Head of caudate nucleus (tissue), 42 donors: ENCODE results near the gene TMCO4.
"Not testable (repeated sequence)": the region's sequence is repeated elsewhere in the genome, so short reads cannot be mapped to it uniquely, and the experiment has no call there.

Source experiments
- DNase-seq, 42 donors: peaks; one replicate each; pipeline versions ENCODE4 v3.0.0 to v3.0.0-alpha.2; 2020 to 2021; ENCODE audit warnings: mixed read lengths in 7 of 42
- intact Hi-C: fragments of 100-400 bp; cut with DNase I; formaldehyde crosslinking; loops from one replicate; pipeline ENCODE4 v1.15.0; 2022

TMCO4 gene

GRCh38 chr1:19799230-19800075 lies at the start of gene TMCO4:
Gene TMCO4 (minus strand): TSS chr1:19799916. CDS start chr1:19780758, 19,158 bp downstream.
- DNase-seq, result peak in 19 of 42 donors; percentile 3 to 49 (median 18)
- intact Hi-C loops, result no loop called here

GRCh38 chr1:19849307-19849706 lies 49.6 kb upstream of the TMCO4 start:
- DNase-seq, intact Hi-C loops: not testable (repeated sequence)

- intact Hi-C loops, DNase-seq: not testable (repeated sequence)
Observed at GRCh38 chr1:19847334-19847733, 47.6 kb upstream of the TMCO4 start.

GRCh38 chr1:19846338-19846737 lies 46.6 kb upstream of the TMCO4 start:
- DNase-seq, result no peak
- intact Hi-C loops, result no loop called here

- no peak for DNase-seq
- intact Hi-C loops, result no loop called here
Observed at GRCh38 chr1:19845555-19845954, 45.8 kb upstream of the TMCO4 start.

- DNase-seq, result no peak
- intact Hi-C loops, result no loop called here
Observed at GRCh38 chr1:19844731-19845495, 45.2 kb upstream of the TMCO4 start.

- intact Hi-C loops, result no loop called here
- no peak for DNase-seq
Observed at GRCh38 chr1:19840228-19840627, 40.5 kb upstream of the TMCO4 start.

- intact Hi-C loops, result no loop called here
- peak in 1 of 42 donors; percentile 9 for DNase-seq
Observed at GRCh38 chr1:19837866-19838265, 38.1 kb upstream of the TMCO4 start.

- intact Hi-C loops, result no loop called here
Observed at GRCh38 chr1:19835578-19835977, 35.9 kb upstream of the TMCO4 start.

GRCh38 chr1:19831441-19831840 lies 31.7 kb upstream of the TMCO4 start:
- peak in 1 of 42 donors; percentile 3 for DNase-seq
- intact Hi-C loops, result no loop called here

More at GRCh38 chr1:19835578-19835977, 35.9 kb upstream of the TMCO4 start:
- no peak for DNase-seq

- intact Hi-C loops, result no loop called here
- DNase-seq, result peak in 1 of 42 donors; percentile 15
Observed at GRCh38 chr1:19828546-19828945, 28.8 kb upstream of the TMCO4 start.

GRCh38 chr1:19825298-19825697 lies 25.6 kb upstream of the TMCO4 start:
- intact Hi-C loops, result no loop called here
- no peak for DNase-seq

GRCh38 chr1:19824541-19824940 lies 24.8 kb upstream of the TMCO4 start:
- no peak for DNase-seq
- intact Hi-C loops, result no loop called here

- intact Hi-C loops, result no loop called here
- no peak for DNase-seq
Observed at GRCh38 chr1:19824036-19824435, 24.3 kb upstream of the TMCO4 start.

GRCh38 chr1:19819701-19820100 lies 20.0 kb upstream of the TMCO4 start:
- DNase-seq, result no peak
- intact Hi-C loops, result no loop called here

- no peak for DNase-seq
- intact Hi-C loops, result no loop called here
Observed at GRCh38 chr1:19818324-19818723, 18.6 kb upstream of the TMCO4 start.

- DNase-seq, result no peak
- intact Hi-C loops, result no loop called here
Observed at GRCh38 chr1:19817160-19817559, 17.4 kb upstream of the TMCO4 start.

GRCh38 chr1:19816737-19817086 lies 17.0 kb upstream of the TMCO4 start:
- intact Hi-C loops, DNase-seq: not testable (repeated sequence)

GRCh38 chr1:19815801-19816736 lies 16.4 kb upstream of the TMCO4 start:
- intact Hi-C loops, result no loop called here
- DNase-seq, result no peak
